Activated T-helper 1 cell treated with Interleukin-2 at 50 U/mL for 16 hours (primary cell): ENCODE measurements around the gene BTBD17.

Experiments used
- DNase-seq: peaks from one replicate; pipeline ENCODE4 v3.0.0-alpha.2; 2020; ENCODE audit warnings: low read depth

The BTBD17 gene

DNA sequence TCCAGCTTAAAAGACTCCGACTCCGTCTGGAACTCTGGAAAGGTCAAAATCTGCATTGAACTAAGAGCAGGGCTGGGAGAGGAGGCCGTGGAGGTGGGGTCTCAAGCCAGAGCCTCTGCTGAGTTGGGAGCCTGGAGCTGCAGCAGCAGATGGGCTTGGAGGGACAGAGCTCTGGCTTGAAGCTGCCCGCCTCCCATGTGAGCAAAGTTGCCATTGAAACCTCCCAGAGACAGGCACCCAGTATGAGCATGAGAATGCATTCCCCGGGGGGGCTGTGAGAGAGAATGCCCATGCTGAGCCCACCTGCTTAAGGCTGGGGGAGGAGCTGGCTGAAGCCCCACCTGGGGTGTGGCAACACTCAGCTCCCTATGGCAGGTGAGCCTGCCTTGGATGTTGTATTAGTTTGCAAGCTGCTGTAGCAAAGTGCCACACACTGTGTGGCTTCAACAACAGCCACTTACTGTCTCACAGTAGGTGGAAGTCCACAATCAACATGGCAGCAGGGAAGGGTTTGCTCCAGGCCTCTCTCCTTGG is 26.1 kb downstream of the BTBD17 start:
- no peak for DNase-seq

DNA sequence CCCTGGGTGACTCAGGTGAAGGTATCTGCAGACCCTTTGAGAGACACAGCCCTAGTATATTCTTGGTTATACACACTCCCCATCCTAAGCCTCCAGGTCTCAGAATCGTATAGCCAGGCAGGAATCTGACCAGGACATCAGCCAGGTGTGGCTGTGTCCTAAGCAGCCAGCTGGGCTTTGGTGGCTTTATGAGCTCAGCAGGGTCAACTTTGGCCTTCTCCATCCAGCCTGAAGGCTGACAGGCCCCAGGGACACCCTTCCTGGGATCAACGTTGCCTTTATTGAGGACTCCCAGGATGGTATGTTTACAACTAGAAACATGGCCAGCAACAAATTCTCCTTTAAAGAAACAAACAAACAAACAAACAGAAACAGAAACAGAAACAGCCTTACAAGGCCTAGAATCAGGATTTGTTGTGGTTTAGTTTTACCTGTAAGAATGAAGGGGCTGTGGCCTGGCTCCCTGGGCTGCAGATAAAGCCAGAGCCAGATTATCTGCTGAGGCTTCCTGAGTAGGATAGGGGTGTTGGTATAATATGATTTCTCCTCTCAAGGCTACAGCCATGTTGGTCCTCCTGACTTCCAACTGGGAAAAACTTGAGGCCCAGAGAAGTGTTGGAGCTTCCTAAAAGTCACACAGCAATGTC is 27.2 kb downstream of the BTBD17 start:
- DNase-seq: no peak

DNA sequence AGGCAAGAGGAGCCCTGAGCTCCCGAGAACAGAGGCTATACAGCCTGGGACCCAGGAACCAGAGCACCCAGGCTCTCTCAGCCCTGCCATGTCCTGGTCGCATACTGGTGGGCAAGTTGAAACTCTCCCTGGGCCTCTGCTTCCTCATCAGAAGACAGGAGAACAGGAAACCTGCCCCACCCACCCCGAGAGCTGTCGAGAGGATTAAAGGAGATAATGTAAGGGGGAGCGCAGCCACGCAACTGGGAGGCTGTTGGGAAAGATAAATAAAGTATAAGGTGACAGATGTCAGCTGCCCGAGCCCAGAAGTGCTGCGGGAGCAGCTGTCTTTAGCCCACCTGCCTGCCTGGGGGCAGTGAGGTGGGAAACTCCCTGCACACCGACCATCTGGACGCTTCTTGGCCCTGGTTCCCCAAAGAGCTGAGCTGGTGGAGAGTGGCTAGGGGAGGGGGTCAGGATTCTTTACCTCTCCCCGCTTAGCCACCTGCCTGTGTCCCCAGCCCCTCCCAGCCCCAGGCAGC is 28.8 kb downstream of the BTBD17 start:
- no peak for DNase-seq

DNA sequence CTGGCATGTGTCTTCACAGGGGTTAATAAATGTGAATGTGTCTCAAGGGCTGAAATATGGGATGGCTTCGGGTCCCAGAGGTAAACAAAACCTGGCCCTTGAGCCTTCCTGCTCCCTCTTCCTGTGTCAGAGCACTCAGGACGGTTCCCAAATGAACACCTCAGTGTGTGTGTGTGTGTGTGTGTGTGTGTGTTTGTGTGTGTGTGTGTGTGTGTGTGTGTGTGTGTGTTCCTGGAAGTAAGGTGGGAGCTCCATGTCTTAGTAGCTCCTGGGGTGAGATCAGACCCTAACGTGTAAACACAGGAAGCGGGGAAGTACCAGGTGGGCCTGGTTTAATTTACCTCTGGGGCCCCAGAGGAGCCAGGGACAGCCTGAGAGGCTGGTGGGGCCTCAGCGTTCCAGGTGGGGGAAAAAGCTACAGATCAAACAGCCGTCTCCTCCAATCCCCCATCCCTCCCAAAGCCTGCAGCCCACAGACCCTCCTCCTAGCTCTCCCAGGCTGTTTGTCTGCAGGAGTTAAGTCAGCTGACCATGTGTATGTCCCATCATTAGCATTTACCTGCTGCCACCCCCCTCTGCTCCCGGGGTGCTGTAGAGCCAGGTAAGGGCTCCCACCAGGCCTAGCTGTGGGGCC is 29.5 kb downstream of the BTBD17 start:
- no peak for DNase-seq

DNA sequence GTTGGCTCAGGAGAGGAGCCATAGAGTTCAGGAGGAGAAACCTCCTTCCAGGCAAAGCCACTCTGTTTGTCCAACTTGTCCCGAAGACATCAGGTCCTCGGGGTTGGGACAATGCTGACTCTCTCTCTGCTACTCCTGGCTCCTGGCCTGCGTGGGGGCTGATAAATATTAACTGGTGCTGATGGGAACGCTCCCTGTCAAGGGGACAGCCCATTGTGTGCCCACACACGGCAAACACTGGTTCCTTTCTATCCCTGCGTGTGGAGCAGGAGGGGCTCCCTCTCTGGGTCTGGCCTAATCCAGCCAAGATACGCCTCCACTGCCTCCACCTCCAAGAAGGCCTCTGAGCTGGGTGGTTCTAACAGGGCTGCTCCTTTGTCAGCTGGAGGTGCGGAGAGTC is 31.2 kb downstream of the BTBD17 start:
- DNase-seq: no peak

DNA sequence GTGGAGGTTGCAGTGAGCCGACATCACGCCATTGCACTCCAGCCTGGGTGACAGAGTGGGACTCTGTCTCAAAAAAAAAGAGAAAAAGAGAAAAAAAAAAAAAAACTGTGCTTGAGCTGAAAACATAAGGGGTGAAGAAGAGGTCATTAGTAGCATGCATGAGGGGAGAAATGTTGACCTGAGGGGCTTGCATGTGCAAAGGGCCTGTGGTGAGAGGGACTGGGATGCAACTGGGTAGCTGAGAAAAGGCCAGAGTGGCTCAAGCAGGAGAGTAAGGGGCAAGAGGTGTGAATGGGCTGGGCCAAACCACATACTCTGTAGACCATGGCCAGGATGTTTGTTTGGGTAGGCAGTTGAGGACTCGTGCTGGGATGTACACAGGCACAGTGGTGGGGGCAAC is 32.3 kb downstream of the BTBD17 start:
- DNase-seq: no peak

DNA sequence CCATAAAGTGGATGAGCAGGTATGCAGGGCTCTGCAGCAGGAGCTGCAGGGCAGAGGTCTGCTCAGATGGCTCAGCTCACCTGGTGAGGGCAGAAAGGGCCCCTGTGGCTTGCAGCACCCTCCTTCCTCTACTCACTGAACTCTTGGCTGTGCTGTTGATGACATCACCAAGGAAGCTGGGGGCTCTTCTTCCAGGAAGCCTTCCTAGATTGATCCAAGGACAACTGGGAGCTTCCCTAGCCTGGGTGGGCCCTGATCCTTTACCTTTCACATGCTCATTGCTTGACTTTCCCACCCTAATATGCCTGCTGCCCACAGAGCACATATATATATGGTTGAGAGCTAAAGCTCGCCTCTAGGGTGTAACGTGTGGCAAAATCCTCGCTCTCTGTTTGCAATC is 33.2 kb downstream of the BTBD17 start:
- DNase-seq: no peak

DNA sequence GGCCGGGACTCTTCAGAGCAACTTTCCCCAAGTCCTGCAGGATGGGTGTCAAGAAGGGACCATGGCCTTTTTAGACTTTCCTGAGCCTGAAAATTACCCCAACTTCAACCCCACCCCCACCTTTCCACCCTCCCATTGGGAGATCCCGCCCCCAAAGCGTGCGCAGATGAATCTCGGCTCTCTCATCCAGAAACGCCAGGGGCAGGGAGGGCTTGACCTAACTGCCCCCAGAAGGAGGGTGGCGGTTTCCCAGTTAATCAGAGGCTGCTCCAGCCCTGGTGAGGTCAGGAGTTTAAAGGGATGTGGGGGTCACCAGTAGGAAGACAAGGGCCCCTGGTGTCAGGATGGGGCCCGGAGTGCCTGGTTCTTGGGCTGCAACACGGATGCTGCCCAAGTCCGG is 35.2 kb downstream of the BTBD17 start:
- DNase-seq: no peak

DNA sequence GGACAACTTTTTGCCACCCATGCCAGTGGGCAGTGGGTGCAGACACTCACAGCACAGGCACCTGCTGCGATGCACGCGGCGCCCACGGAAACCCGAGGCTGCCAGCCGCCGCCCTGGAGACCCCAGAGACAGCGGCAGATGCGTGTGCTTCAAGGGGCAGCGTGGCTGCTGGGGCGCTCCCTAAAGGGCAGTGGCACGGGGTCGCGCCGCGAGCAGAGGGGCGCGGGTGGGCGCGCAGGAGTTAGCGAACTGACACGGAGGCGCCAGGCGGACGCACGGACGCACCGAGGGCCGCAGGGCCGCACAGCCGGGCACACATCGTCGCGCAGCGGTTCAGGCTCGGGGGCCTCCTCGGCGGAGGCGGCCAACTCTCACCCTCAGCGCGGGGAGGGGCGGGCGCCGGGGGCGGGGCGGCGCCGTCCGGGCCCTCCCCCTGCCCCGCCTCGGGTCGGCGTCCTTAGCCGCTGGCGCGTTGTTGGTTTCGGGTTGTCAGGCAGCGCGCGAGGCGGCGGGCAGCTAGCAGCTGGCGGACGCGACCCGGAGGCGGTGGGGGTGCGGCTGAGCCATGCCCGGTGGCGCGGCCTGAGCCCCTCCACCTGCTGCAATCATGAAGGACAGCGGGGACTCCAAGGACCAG is 35.8 kb downstream of the BTBD17 start, which contains the start of gene KIF19:
Gene KIF19, plus strand, starts transcription at position 484 of the 637 bp plus-strand sequence. Its CDS starts 124 bp downstream, at position 608.
- peak; percentile 45 for DNase-seq

DNA sequence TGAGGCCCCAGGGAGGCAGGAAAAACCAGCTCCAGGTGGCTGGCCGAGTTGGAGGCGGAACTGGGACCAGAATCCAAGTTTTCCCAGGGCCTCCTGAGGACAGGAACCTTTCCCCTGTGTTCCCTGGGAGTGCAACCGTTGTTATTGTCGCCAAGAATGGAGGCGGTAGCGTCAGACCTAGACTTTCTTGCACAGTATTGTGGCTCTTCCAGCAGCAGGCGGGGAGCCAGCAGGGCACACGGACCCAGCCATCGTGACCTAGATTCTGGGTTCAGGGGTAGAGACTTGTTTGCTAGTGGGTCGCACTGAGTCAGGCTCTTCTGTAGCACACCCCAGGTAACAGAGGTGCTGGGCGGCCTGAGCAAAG is 36.3 kb downstream of the BTBD17 start:
- DNase-seq: no peak

DNA sequence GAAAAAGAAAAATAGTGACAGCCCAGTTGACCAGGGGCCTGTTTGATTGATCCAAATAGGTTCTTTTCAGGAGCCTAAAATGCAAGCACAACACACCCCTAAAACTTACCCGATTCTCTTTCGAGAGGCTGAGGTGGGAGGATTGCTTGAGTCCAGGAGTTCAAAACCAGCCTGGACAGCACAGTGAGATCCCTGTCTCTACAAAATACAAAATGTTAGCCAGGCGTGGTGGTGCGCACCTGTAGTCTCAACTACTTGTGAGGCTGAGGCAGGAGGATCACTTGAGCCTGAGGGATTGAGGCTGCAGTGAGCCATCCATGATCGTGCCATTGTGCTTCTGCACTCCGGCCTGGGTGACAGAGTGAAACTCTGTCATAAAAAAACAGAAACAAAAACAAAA is 37.1 kb downstream of the BTBD17 start:
- DNase-seq: no peak

DNA sequence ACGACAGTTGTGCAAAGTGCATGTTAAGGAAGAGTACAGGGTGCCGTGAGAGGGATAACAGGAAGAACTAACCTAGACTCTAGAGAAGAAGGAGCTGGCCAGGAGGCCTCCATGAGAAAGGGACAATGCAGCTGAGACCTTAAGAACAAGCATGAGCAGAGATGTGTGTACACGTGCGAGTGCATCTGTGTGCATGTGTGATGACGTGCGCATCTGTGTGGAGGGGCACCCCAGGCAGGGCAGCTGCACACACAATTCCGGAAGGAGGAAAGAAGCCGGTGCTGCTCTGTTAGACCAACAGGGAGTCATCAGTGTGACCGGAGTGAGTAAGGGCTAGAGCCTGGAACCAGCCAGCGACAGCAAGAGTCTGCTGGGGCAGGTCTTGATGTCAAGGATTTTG is 43.3 kb downstream of the BTBD17 start:
- no peak for DNase-seq

DNA sequence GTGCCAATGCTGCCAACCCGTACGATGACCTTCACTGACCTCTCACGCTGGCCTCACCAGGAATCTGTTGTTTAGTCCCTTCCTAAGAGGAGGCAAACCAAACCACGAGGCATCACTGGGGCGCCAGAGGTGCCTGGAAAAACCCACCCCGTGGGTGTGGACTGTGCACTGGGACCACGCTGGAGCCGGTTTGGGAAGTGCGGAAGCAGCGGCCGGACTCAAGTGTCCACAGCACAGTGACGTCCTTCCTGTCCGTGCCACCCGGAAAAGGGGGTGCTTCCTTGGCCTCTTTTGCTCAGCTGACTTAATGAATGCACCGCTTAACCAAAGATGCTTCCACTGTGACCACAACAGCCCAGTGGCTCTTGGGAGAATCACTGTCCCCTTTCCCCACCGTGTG is 44.6 kb downstream of the BTBD17 start:
- DNase-seq: no peak

DNA sequence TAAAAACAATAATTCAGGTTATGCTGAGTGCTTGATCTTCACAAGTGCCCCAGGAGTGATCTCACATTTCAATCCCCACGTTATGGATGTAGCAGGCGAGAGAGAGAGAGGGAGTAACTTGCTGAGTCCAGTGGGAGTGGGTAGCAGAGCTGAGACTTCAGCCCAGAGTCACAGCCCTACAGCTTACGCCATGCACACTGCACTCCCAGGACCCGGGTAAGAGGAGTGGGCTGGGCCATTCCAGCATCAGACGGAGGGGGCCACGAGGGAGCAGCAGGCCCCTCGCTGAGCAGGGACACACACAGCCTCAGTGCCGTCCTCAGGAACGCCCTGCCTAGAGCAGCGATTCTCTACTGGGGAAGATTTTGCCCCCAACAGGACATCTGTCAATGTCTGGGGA is 45.4 kb downstream of the BTBD17 start:
- DNase-seq: no peak

DNA sequence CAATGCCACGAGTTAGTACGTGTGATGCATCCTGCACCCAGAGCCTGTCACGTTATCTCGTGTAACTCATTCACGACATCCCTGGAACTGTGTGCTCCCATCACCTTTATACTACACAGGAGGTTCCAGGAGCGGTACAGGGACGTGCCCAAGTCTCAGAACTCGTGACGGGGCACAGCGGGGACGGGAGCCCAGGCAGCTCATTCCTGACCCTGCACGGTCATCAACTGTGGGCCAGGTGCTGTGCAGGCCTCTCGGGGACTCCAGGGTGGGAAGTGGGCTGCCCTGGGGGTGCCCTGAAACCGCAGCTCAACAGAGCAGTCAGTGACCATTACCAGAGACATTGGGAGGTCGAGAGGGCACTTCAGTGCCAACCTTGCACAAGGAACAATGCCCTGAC is 46.8 kb downstream of the BTBD17 start:
- no peak for DNase-seq

DNA sequence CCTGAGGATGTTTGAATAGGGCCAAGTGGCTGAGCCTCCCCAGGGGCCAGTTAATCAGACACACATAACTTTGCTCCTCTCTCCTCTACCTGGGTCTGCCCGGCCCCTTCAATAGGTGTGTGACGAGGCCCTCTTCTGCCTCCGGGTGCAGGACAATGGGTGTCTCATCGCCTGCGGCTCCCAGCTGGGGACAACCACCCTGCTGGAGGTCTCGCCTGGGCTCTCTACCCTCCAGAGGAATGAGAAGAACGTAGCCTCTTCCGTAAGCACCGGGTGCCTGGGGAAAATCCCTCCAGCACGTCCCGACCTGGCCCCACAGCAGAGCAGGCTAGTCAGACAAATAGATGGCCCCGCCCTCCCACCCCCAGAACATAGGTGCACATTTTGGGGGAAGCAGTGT is 51.8 kb downstream of the BTBD17 start:
- DNase-seq: no peak

DNA sequence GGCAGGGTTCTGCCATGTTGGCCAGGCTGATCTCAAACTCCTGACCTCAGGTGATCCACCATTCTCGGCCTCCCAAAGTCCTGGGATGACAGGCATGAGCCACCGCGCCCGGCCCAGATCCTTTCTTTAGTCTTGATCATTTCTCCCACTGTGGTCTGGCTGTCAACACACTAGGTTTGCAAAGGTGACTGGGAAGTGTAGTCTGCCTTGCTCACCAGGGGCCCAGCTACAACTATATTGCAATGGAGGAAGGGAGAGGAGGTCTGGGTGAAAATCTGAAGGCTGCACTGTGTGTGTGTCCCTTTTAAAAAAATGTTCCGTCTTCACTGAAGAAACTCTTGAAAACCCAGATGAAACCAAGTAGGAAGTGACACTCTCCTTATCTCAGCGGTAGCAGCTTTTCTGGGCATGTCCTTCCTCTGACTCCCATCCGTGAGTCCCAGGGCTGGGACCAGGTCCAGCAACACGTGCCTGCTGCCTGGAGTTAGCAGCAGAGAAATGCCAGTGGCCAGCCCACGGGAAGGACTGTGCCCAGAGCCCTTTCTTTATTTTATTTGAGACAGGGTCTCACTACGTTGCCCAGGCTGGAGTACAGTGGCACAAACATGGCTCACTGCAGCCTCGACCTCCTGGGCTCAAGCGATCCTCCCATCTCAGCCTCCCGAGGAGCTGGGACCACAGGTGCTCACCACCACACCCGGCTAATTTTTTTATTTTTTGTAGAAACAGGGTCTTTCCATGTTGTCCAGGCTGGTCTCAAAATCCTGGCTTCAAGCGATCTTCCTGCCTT is 53.5 kb downstream of the BTBD17 start:
- DNase-seq: no peak
